Urothelium cell line (cell line): Measurements from ENCODE around the gene TNS3.
A peak's percentile ranks its signal among the peaks of the same experiment; 100 is the strongest.
"Not testable (repeated sequence)": the region's sequence is repeated elsewhere in the genome, so short reads cannot be mapped to it uniquely, and the experiment has no call there.

Experiments used
- DNase-seq: peaks from one replicate; pipeline ENCODE4 v3.0.0; 2011; ENCODE audit warnings: low spot score, mixed read lengths
- FAIRE-seq: peaks from 2 replicates; lab custom pipeline; 2011; peaks lifted over from hg19 to GRCh38; lab: Jason Lieb, UNC

TNS3 gene

DNA sequence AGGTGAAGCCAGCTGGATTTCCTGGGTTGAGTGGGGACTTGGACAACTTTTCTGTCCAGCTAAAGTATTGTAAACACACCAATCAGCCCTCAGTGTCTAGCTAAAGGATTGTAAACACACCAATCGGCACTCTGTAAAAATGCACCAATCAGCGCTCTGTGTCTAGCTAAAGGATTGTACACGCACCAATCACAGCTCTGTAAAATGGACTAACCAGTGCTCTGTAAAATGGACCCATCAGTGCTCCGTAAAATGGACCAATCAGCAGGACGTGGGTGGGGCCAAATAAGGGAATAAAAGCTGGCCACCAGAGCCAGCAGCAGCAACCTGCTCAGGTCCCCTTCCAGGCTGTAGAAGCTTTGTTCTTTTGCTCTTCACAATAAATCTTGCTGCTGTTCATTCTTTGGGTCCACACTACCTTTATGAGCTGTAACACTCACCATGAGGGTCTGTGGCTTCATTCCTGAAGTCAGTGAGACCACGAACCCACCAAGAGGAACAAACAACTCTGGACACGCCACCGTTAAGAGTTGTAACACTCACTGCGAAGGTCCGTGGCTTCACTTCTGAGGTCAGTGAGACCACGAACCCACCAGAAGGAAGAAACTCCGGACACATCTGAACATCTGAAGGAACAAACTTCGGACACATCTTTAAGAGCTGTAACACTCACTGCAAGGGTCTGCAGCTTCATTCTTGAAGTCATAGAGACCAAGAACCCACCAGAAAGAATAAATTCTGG, 21.8 kb upstream of the TNS3 start:
- not testable (repeated sequence) for DNase-seq, FAIRE-seq

DNA sequence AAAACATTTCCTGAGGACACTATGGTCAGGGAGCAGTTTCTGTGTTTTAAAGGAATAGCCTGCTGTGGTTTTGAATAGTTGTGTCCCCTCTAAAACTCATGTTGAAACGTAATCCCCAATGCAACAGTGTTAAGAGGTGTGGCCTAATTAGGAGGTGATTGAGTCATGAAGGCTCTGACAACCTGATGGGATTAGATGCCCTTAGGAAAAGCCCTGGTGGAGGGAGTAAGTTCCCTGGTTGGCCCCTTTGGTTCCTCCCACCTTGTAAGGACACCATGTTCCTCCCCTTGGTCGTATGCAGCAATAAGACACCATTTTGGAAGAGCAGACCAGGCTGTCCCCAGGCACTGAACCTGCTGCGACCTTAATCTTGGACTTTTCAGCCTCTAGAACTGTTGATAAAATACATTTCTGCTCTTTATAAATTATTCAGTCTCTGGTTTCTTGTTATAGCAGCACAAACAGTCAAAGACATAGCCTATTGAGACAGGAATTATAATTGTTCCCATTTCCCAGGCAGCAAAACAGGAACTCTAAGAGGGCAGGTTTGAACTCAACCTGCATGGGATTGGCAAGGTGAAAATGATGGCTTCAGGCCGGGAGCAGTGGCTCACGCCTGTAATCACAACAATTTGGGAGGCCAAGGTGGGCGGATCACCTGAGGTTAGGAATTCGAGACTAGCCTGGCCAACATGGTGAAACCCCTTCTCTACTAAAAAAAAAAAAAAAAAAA, 20.5 kb upstream of the TNS3 start:
- FAIRE-seq (no peak), DNase-seq (no peak)

- no peak for FAIRE-seq
Measured at GRCh38 chr7:47601881-47602249, 20.0 kb upstream of the TNS3 start.

DNA sequence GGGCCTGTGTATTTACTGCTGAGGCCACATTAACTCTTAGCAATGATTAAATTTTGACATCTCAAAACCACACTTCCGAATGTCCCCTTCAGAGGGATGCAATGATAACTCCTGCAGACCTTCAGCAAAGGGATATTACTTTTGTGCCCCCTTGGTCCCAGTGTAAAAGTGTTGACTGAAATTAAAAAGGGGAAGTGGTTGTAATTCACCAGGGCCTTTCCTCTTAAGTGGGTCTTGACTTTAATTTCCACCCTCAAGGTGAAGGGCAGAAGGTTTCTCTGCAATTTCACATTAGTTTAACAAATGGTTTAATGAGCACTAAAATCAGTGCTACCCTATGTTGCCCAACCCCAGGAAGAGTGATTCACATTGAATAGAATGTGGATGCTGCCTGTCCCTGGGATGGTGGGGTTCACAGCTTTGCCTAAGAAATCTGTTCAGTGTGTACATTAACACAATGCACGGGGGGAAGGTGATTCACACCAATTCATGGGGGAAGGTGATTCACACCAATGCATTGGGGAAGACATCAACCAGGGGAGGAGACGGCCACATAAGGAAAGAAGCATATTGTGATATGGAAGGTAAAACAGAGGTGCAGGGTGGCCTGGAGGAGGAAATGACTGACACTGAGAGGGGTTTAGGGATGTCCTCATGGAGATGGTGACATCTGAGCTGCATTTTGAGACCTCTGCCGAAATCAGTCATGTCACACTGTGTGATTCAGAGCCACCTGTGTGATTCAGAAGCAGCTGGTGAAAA, 19.4 kb upstream of the TNS3 start:
- DNase-seq (no peak), FAIRE-seq (peak; percentile 97)

More at GRCh38 chr7:47601881-47602249, 20.0 kb upstream of the TNS3 start:
- no peak for DNase-seq

DNA sequence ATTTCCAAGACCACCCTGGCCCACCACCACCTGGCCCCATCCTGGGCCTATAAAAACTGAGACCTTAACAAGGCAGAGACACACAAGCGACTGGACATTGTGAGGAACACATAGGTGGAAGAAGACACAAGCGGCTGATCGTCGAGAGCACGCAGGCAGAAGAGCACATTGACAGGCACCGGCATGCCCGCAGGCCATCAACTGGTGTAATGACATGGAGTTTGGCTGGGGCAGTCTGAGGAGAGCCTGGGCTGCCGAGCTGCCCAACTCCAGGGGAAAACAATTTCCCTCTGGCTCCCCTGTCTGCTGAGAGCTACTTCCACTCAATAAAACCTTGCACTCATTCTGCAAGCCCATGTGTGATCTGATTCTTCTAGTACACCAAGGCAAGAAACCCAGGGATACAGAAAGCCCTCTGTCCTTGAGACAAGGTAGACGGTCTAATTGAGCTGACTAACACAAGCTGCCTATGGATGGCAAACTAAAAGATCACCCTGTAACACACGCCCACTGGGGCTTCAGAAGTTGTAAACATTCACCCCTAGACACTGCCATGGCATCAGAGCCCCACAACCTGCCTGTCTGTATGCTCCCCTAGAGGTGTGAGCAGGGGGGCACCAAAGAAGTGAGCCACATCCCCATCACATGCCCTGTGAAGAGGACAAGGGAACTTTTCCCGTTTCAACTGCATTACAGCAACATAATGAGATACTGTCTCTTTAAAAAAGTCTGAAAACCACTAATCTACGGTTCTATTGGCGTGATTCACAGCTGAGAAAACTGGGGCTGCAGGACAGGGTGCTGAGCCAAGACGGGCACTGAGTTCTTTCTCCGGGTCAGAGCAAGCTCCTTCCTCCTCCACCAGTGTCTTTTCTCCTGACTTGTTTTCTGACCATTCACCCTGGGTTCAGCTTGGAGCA, 18.5 kb upstream of the TNS3 start:
- peak; percentile 74 for DNase-seq

GRCh38 chr7:47597379-47597778, 15.5 kb upstream of the TNS3 start:
- FAIRE-seq: peak; percentile 9
- no peak for DNase-seq

More for the DNA sequence above, 18.5 kb upstream of the TNS3 start:
- no peak for FAIRE-seq

DNA sequence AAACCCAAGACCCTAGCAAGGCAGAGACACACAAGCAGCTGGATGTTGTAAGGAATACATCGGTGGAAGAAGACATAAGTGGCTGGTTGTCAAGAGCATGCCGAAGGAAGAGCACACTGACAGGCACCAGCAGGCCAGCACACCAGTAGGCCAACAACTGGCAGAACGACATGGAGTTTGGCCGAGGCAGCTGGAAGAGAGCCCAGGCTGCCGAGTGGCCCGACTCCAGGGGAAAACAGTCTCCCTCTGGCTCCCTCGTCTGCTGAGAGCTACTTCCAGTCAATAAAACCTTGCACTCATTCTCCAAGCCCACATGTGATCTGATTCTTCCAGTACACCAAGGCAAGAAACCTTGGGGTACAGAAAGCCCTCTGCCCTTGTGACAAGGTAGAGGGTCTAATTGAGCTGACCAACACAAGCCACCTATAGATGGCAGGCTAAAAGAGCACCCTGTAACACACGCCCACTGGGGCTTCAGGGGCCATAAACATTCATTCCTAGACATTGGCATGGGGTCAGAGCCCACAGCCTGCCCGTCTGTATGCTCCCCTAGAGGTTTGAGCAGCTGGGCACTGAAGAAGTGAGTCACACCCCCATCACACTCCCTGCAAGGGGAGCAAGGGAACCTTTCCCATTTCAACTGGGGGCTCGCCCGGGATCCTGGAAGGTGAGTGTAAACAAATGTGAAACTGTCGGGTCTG, 14.7 kb upstream of the TNS3 start:
- peak; percentile 78 for FAIRE-seq
- no peak for DNase-seq

GRCh38 chr7:47594406-47594805, 12.5 kb upstream of the TNS3 start:
- FAIRE-seq (no peak), DNase-seq (no peak)

DNA sequence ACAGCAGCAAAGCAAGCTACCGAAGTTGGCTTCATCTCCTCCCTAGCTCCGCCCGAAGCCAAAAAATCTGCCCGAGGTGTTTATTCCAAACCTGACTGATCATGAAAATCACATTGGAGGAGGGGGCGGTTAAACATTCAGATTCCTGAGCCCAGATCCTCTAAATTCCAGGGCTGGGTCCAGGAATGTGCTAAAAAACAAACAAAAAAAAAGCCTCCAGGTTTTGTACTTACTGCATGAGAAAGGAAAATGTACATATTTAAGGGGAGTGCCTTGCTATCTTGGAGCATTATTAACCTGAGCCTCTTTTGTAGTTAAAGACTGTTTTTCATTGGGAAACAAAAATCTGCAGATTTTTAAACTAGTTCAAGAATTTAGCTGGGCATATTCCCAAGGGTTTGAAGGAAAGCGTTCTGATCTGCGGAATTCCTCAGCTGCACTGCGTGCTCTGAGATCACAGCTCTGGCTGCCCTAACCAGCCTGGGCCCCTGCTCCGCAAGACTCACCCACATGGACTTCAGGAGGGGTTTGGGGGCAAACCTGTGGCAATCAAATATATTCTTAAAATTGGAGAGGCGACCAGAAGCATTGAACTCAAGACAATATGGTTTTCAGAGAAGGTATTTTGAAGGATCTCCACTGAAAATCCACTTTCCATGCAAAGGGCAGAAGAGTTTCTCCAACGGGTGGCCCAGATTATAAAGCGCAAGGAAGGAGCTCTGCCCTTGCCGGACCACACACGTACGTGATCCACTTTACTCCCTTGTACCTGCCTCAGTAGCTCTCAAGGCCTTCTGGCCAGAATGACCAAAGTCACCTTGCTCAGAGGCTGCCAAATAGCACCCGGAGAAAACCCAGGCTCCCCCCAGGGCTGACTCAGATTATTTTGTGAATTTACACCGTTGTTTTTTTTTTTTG, 10.0 kb upstream of the TNS3 start:
- FAIRE-seq: peak; percentile 86
- peak; percentile 82 for DNase-seq

DNA sequence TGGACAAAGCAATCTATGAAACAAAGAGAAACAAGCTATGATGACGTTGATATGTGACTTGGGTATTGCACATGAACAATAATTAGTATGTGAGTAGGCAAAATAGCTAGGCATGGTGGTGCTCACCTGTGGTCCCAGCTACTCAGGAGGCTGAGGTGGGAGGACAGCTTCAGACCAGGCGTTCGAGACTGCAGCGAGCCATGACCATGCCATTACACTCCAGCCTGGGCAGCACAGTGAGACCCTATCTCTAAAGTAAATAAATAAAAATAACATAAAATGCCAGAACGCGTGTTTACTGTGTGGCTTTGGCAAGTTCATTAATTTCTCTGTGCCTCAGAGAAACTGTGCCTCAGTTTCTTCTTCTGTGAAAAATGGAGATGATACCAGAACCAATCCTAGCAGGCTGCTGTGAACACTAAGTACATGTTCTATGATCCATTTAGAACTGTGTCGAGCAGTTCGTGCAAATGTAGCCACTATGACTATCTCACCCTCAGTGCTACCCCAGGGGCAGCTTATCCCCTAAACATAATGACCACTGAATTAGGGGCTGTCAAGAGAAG, 9.3 kb upstream of the TNS3 start:
- FAIRE-seq: no peak

DNA sequence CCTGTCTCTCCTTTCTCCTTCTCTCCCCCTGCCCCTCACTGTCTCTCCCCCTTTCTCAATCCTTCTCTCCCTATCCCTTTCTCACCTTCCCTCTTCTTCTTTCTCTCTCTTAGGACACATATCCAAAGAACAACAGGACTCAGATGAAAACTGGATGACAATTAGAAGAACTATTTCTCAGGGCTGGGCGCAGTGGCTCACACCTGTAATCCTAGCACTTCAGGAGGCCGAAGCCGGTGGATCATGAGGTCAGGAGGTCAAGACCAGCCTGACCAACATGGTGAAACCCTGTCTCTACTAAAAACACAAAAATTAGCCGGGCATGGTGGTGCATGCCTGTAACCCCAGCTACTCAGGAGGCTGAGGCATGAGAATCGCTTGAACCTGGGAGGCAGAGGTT, 8.3 kb upstream of the TNS3 start:
- not testable (repeated sequence) for FAIRE-seq, DNase-seq

More for the DNA sequence above, 9.3 kb upstream of the TNS3 start:
- no peak for DNase-seq

- DNase-seq (no peak), FAIRE-seq (no peak)
Measured at GRCh38 chr7:47588704-47589225, 6.9 kb upstream of the TNS3 start.

GRCh38 chr7:47587976-47588375, 6.1 kb upstream of the TNS3 start:
- DNase-seq (no peak), FAIRE-seq (no peak)

DNA sequence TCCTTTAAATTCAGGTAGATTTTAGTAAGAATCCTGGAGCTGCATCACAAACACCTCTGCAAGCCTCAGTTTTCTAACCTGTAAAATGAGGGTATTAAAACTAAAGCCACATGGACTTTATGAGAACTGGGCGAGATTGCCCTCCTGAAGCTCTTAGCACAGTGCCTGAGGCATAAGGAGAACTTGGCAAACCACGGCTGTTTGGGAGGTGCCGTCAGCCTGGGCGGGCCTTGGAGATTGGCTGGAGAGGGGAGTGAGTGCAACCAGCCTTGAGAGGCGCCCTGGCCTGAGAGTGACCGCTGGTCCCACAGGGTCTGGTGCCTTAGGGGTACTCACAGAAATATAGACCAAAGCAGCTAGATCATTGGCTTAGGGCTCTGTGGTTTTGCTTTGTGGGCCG, 5.4 kb upstream of the TNS3 start:
- FAIRE-seq (no peak), DNase-seq (no peak)

- FAIRE-seq (no peak), DNase-seq (no peak)
Measured at GRCh38 chr7:47586925-47587324, 5.0 kb upstream of the TNS3 start.

- not testable (repeated sequence) for DNase-seq, FAIRE-seq
Measured at GRCh38 chr7:47586161-47586670, 4.3 kb upstream of the TNS3 start.

- DNase-seq (no peak), FAIRE-seq (no peak)
Measured at GRCh38 chr7:47584536-47584895, 2.6 kb upstream of the TNS3 start.
